ENCODE results near the gene MYT1.

The MYT1 gene

DNA sequence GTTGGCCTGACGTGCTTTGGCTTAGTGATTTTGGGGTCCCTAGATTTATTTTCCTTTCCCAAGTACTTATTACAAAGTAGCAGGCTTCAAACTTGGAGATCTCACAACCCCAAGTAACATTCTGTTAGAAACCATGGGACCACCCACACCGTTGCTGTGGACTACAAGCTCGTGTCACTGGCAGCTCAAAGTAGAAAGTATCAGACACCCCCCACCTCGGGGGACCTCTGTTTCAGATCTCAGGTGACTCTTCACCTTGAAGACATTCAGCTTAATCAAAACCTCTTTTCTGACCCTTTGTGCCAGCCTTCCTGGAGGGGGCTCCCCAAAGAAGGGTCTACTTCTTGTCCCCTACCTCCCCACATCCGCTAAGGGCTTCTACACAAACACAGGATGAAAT is 15.7 kb upstream of the MYT1 start:
- no peak for TF ChIP-seq CTCF (IDR thresholded peaks at IDR 0.05; ENCODE audit: low read depth, low read length)
- H3K4me3 ChIP-seq (ENCODE audit: low read depth, low read length): no peak overlapping the region

GRCh38 chr20:64149141-64149540 is 15.1 kb upstream of the MYT1 start:
- H3K4me3 ChIP-seq (ENCODE audit: low read depth, low read length): no peak overlapping the region
- no peak for TF ChIP-seq CTCF (IDR thresholded peaks at IDR 0.05; ENCODE audit: low read depth, low read length)

GRCh38 chr20:64149809-64150560 is 14.3 kb upstream of the MYT1 start:
- H3K4me3 ChIP-seq (ENCODE audit: low read depth, low read length): no peak overlapping the region
- TF ChIP-seq CTCF (IDR thresholded peaks at IDR 0.05; ENCODE audit: low read depth, low read length): no peak

DNA sequence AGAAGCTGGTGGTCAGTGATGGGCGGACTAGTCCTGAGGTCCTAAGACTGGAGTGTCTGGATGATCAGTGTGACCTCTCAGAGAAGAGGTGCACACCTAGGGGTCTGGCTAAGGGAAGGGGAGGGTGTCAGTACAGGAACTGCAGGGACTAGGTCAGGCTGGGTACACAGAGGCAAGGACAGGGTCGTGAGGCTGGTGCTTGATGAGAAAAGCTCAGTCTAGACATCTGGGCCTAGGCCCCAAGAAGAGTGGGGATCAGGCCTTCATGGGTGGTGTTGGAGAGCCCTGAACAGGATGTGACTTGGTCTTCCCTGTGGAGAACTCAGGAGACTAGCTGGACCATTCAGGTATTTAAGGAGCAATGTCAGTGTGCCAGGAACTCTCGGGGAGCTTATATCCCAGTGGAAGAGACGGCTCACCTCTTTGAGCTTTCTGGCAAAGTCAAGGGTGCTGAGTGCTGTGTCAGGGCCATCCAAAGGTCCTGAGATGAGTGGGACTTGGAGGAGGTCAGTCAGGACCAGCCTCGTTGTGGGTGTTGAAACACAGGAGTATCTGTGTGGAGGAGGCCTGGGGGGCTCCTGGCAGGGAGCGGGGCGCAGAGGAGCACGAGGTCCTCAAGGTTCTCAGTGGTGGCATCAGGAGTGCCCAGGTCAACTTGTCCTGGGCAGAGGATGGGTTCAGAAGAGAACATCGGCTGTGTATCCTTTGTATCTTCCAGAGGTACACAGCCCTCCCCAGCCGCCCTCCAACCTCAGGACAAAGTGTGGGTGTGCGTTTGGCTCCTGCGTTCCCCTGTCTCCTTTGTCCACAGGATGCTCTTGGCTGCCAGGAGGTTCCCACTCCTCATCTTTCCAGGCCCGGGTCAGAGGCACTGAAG is 13.3 kb upstream of the MYT1 start:
- H3K4me3 ChIP-seq (ENCODE audit: low read depth, low read length): no peak overlapping the region
- no peak for TF ChIP-seq CTCF (IDR thresholded peaks at IDR 0.05; ENCODE audit: low read depth, low read length)

DNA sequence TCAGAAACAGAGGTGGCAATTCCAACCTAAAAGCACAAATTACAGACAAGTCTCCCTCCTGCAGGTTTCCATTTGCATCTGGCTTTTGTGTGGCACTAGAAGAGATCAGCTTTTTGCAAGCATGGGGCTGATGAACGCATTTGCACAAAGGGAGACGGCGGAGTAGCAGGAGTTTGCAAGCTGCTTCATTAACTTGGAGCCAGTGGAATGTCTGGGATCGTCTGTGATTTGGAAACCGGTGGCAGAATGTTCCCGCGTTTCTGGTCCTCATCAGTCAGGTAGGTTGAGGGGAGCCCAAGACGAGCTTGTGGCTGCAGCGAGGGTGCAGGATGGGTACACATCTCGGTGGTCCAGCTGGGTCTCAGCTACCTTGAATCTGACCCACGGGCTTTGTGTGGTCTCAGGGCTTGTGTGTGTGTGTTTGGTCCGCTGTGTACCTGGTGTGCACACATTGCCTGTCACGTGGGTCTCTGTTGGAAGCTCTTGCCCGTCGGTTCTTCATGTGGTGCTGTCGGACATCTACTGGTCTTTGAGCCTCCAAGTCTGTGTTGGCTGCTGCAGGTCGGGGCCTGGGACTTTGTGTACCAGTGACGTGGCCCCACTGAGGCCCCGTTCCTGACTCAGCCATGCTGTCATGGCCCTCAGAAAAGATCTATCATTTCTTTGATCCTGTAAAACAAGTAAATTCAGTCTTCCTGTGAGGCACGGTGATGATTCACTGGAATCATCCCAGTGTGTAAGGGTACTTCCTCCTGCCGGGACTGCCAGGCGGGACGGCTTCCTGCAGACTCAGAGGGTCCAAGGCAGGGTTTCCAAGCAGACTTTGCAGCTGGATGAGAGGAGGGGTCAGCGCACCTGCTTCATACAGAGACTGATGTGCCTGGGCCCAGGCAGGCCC is 12.4 kb upstream of the MYT1 start:
- H3K4me3 ChIP-seq (ENCODE audit: low read depth, low read length): no peak overlapping the region
- TF ChIP-seq CTCF (IDR thresholded peaks at IDR 0.05; ENCODE audit: low read depth, low read length): no peak

- no peak for TF ChIP-seq CTCF (IDR thresholded peaks at IDR 0.05; ENCODE audit: low read depth, low read length)
- H3K4me3 ChIP-seq (ENCODE audit: low read depth, low read length): no peak overlapping the region
Measured at GRCh38 chr20:64152906-64153305, 11.3 kb upstream of the MYT1 start.
